ENCODE measurements around the gene MDH1. TPM values are rescaled to one million over a fixed set of nuclear protein-coding genes. Genes with fewer than 3 reads are reported as not detected.

MDH1 gene
- total RNA-seq, result 100 to 1,000 TPM; 125 to 574 (median 147) TPM

DNA sequence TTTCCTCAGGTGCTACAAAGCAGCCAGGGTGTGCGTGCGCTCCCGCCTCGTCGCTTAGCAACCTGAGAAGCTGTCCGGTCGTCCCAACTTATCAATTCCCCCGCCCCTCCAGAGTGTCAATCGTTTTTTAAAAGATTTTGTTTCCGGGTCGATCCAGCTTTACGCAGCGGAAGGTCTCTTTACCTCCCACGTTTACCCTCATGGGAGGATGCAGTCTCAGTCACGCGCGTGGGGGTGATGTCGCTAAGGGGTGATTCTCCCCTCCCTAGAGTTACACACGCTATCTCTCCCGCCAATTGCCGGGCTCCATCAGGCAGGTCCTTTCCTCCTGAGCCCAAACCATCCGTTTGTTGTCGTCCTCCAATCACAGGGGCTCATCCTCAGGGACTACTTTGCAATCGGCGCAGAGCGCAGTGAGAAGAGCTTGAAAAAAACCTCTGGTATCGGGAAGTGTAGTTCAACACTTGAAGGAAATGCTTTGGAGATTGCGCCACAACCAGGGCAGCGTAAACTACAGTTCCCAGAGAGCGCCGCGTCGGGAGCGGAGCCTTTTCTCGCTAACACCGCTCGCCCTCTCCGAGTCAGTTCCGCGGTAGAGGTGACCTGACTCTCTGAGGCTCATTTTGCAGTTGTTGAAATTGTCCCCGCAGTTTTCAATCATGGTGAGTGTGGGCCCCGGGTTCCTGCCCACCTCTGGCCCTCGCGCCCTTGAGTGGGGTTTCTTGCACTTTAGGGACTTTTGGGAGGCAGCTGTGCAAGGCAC, at the start of gene MDH1, which contains the start of gene WDPCP:
Gene MDH1, plus strand, starts transcription at position 579 of the 763 bp plus-strand sequence. Its CDS starts 81 bp downstream, at position 660.
Gene WDPCP, minus strand, starts transcription at position 93 of the 763 bp plus-strand sequence. CDS start 206 bp downstream, outside the sequence.
- TF ChIP-seq POLR2A (IDR thresholded peaks at IDR 0.05), result peak; percentile 78
- TF ChIP-seq, protein P1, sequence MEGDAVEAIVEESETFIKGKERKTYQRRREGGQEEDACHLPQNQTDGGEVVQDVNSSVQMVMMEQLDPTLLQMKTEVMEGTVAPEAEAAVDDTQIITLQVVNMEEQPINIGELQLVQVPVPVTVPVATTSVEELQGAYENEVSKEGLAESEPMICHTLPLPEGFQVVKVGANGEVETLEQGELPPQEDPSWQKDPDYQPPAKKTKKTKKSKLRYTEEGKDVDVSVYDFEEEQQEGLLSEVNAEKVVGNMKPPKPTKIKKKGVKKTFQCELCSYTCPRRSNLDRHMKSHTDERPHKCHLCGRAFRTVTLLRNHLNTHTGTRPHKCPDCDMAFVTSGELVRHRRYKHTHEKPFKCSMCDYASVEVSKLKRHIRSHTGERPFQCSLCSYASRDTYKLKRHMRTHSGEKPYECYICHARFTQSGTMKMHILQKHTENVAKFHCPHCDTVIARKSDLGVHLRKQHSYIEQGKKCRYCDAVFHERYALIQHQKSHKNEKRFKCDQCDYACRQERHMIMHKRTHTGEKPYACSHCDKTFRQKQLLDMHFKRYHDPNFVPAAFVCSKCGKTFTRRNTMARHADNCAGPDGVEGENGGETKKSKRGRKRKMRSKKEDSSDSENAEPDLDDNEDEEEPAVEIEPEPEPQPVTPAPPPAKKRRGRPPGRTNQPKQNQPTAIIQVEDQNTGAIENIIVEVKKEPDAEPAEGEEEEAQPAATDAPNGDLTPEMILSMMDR (IDR thresholded peaks at IDR 0.05), result no peak
- peak; percentile 88 to 95 (median 93) for TF ChIP-seq POLR2AphosphoS5 (IDR thresholded peaks at IDR 0.05)
- Histone ChIP-seq H3K36me3 (no peaks in the 10 kb centered on the region), H3K4me3 (peak within 1 kb of the TSS; percentile 85 to 88 (median 88)), H3K9me3 (no peaks in the 10 kb centered on the region), H3K4me1 (no peaks in the 10 kb centered on the region), H3K27me3 (no peaks in the 10 kb centered on the region), H3K27ac (peak within 1 kb of the TSS; percentile 90 to 91)
- intact Hi-C loops (cut with DNase I; ENCODE audit: low total_unique reads), result no loop called here
- peak; percentile 91 to 95 for DNase-seq (ENCODE audit: low spot score in 2 of 2)

DNA sequence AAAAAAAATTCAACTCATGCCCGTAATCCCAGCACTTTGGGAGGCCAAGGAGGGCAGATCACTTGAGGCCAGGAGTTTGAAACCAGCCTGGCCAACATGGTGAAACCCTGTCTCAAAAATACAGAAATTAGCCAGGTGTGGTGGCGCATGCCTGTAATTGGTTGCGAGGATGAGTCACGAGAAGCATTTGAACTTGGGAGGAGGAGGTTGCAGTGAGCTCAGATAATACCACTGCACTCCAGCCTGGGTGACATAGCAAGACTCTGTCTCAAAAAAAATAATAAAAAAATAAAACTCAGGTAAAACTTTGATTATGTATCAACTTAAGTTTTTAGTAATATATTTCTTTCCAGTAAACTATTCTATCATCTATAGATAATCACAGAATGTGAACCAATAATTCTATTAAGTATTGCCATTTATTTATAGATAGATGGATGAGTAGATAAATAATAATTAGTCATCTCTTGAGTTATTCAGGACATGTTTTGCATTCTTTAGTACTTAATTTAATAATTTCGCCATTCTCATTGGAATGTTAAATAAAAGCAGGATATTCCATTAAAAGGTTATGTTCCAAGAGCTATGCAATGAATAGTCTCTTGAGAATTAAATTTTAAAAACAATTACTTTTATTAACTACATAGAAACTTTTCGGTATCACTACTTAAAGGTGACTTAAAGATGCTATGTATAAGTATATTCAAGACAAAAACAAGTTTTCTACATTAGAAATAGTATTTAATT, 49.2 kb upstream of the MDH1 start:
- Histone ChIP-seq H3K4me3 (no peak overlapping the region), H3K36me3 (no peaks in the 10 kb centered on the region), H3K27me3 (no peaks in the 10 kb centered on the region), H3K4me1 (no peaks in the 10 kb centered on the region), H3K9me3 (peaks cover 0 to 7% of the 10 kb centered on the region in 2 donors), H3K27ac (no peak overlapping the region)
- intact Hi-C loops (cut with DNase I; ENCODE audit: low total_unique reads), result no loop called here
- TF ChIP-seq POLR2A (IDR thresholded peaks at IDR 0.05) (no peak), POLR2AphosphoS5 (IDR thresholded peaks at IDR 0.05) (no peak)
- DNase-seq (ENCODE audit: low spot score in 2 of 2), result no peak

DNA sequence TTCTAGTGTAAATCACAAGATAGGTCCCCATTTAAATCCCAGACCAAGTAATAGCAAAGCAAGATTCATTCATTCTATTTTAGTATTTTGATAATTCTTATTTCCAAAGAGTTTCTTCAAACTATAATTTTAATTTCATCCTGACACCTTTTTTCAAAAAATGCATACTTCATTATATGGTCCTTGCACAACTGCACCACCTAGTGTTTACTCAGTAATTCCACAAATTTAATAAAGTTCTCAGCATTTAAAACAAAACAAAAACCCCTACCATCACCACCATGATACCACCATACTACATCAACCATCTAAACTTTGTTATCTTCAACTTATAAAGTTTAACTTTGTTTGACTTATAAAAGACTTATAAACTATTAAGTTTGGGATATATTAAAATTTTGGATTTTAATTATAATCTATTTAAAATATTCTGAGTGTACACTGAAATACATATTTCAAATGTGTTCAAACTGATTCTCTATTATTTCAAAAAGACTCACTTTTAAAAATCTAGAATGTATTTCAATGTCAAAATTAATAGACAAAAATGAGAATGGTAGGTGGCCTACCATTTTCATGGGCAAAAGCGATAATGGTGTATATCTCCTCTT, 44.6 kb upstream of the MDH1 start:
- H3K27me3 ChIP-seq, result no peaks in the 10 kb centered on the region
- no peak for DNase-seq (ENCODE audit: low spot score in 2 of 2)
- no peak overlapping the region for H3K4me3 ChIP-seq
- TF ChIP-seq, protein P1 (IDR thresholded peaks at IDR 0.05), result peak in 1 of 3 donors; percentile 12
- no peak for TF ChIP-seq POLR2A (IDR thresholded peaks at IDR 0.05)
- peaks cover 0 to 5% of the 10 kb centered on the region in 2 donors for H3K9me3 ChIP-seq
- H3K36me3 ChIP-seq, result no peaks in the 10 kb centered on the region
- H3K27ac ChIP-seq, result no peak overlapping the region
- intact Hi-C loops (cut with DNase I; ENCODE audit: low total_unique reads), result no loop called here
- no peaks in the 10 kb centered on the region for H3K4me1 ChIP-seq

DNA sequence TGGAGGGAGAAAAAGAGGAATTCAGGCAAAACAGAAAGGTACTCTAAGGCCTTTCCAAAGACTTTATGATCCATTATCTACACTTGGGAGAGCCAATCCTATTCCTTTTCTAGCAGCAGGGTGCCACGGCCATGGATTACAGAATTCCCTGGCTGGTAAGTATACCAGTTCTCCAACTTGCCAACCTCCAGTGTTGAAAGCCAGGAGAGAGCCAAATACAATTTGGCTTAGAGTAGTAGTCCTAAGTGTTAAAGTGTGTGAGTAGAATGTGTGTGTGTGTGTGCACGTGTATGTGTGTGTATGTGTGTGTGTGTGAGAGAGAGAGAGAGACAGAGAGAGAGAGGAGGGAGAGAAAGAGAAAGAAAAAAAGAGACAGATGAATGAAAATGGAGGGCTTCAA, 43.7 kb upstream of the MDH1 start:
- DNase-seq (ENCODE audit: low spot score in 2 of 2), result no peak
- TF ChIP-seq, protein P1 (IDR thresholded peaks at IDR 0.05), result no peak
- TF ChIP-seq POLR2A (IDR thresholded peaks at IDR 0.05) (no peak), POLR2AphosphoS5 (IDR thresholded peaks at IDR 0.05) (no peak)
- Histone ChIP-seq H3K4me3 (no peak overlapping the region), H3K36me3 (no peaks in the 10 kb centered on the region), H3K27me3 (no peaks in the 10 kb centered on the region), H3K4me1 (no peaks in the 10 kb centered on the region), H3K27ac (no peak overlapping the region), H3K9me3 (peaks cover 0 to 5% of the 10 kb centered on the region in 2 donors)
- intact Hi-C loops (cut with DNase I; ENCODE audit: low total_unique reads), result no loop called here

DNA sequence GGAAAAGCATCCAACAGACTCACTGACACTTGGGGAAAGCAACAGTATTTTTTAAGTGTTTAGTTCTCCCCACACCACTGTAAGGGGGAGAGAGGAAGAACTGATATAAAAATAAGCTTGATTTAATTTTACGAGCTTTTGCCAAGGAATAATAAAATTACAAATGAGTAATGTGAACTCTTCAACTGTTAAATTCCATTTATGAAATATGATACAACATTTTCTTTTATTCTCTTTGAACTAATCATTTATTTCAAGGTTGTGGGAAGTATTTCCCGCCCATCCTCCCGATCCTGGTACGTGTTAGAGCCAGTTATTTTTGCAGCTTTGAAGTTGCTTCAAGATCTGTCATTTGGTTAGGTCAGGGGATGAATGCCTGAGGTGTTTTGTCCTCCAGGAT, 35.7 kb upstream of the MDH1 start:
- H3K4me1 ChIP-seq, result no peaks in the 10 kb centered on the region
- no peak for DNase-seq (ENCODE audit: low spot score in 2 of 2)
- intact Hi-C loops (cut with DNase I; ENCODE audit: low total_unique reads), result no loop called here
- no peak overlapping the region for H3K4me3 ChIP-seq
- peaks cover 3 to 18% of the 10 kb centered on the region in 2 donors for H3K9me3 ChIP-seq
- no peak for TF ChIP-seq POLR2AphosphoS5 (IDR thresholded peaks at IDR 0.05)
- TF ChIP-seq, protein P1 (IDR thresholded peaks at IDR 0.05), result no peak
- no peak for TF ChIP-seq POLR2A (IDR thresholded peaks at IDR 0.05)
- H3K27me3 ChIP-seq, result no peaks in the 10 kb centered on the region
- H3K36me3 ChIP-seq, result no peaks in the 10 kb centered on the region
- no peak overlapping the region for H3K27ac ChIP-seq
